Hypothalamus (tissue), 51 donors: Measurements from ENCODE around the gene TBX20.

Experiments
- DNase-seq, 51 donors: peaks; one replicate each; lab custom pipeline; 2025; lab: John Stamatoyannopoulos, UW

TBX20 gene, protein sequence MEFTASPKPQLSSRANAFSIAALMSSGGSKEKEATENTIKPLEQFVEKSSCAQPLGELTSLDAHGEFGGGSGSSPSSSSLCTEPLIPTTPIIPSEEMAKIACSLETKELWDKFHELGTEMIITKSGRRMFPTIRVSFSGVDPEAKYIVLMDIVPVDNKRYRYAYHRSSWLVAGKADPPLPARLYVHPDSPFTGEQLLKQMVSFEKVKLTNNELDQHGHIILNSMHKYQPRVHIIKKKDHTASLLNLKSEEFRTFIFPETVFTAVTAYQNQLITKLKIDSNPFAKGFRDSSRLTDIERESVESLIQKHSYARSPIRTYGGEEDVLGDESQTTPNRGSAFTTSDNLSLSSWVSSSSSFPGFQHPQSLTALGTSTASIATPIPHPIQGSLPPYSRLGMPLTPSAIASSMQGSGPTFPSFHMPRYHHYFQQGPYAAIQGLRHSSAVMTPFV

DNA sequence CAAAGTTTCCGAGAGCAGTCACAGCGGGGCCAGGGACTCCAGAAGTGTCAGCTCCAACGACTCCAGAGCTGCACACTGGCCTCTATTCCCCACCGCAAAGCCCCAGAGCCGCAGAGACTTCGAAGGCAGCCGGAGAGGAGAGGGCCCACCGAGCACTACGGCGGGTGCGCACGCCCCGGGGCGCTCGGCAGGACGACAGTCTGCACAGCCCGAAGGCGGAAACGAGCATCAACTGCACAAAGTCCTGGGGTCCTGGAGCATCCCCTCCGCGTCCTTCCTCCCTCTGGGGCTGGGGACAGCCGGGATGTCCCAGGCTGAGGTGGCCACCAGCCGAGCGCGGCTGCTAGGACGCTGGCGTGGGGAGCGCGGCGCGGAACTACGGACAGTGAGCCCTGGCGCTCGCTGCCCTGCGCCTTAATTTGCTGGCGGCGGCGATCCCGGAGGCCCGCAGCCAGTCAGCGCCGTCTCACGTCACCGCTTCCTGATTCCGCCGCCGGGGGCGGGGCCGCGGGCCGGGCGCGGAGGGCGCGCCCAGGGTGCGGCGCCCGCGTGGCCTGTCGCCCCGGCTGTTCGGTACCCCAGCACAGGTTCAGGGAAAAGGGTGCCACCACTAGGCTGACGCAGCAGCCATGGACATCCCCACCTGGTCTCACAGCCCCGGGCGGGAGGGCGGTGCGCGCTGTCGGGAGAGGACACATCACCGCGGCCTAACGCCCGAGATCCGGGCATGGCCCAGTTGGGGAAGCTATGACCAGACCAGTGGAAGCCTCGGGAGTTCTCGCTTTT lies at the start of gene TBX20:
TBX20 (minus strand) TSS at position 391 of the 786 bp plus-strand sequence. CDS start 480 bp downstream, outside the sequence.
- DNase-seq, result no peak

DNA sequence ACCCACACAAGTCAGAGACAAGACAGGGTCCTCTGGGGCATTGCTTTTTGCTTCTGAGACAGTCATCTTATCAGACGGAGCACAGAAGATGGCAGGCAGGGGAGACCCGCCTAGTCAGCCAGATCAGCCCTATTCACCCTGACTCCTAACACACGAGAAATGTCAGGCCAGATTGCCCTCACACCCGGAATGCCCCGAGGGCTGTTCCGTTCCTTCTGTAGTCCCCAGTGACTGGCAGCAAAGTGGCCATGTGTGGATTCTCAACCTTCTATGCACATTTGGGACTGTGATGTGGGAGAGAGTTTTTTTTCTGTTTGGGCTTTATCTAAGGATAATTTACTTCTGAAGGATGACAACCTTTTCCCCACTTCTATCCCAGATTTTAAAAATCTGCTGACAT lies 35.5 kb upstream of the TBX20 start:
- no peak for DNase-seq

DNA sequence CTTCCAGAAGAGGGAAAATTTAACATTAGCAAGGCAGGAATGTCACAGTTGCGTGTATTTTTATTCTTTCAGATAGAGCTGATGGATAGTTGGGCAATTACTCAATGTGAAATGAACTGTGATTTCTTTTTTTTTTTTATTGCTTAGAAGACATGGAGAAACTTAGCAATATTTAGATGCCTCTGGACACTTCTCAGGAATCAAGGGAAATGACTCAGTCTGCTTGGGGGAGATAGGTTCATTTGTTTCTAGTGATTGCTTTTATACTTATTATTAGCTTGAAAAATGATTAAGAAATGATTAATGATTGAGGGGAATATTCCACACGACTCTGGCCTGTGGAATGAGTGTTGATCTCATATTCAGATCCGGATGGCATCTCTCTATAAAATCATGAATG lies 33.1 kb upstream of the TBX20 start:
- no peak for DNase-seq

DNA sequence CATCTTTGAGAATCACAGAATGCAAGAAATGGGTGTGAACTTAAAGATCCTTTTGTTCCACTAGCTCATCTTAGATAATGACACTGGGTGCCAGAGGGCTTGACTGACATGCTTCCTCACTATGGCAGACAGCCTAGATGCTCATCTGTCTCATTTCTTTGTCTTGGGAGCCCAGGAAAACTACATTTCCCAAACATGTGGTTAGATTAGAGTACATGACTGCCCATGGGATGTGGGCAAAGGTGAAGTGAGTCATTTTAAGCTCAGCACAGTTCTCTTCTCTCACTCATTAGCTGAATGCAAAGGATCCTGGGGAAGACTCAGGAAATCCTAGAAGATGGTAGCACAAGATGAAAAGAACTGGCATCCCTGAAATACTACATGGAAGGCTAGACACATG lies 32.5 kb upstream of the TBX20 start:
- DNase-seq, result no peak

DNA sequence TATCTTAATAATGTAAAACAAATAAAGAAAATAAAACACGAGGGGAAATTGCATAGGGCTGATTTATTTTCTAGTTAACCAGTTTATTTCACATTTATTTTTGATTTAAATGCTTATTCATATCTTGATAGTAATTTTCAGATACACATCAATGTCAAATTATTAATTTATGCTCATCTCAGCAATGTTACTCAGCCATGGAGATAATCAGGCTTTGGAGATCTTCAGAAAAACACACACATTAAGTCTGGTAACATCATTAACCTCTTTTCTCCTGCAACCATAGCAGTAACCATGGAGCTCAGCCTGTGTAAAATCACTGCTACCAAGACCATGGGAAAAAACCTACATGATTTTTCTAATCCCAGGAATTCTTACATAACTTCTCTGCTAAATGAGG lies 31.9 kb upstream of the TBX20 start:
- DNase-seq, result no peak

DNA sequence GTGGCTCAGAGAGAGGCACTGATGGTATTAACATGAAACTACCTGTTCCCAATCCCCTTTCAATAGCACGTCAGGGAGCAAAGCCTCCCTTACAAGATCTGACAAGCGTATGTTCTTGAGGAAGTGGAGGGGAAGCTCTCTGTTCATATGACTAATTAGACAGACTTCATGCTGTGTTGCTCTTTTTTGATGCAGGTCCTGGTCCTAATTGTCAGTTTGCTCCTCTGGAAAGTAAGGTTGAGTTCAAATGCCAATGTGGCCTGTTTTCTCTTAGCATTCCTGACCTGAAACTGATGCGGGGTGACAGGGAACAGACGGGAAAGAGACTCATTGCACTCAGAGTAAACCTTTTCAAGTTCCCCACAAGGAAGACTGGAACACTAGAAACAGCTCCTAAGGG lies 27.0 kb upstream of the TBX20 start:
- no peak for DNase-seq

DNA sequence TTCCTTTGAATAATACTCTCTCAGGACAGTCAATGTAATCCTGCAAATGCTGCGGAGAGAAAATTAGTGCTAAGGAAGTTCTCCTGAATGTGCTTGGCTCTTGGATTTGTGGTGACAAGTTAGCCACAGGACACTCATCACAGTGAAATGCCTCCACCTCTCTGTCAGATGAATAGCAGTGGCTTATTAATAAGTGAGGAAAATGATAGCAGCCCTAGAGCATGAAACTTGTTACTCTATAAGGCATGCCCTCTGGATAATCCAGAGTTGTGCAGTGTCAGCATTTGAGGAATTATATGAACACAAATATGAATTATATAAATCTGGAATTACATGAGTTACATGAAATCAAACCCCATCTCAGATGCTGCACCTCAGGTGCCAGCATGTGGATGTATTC lies 23.5 kb upstream of the TBX20 start:
- no peak for DNase-seq

DNA sequence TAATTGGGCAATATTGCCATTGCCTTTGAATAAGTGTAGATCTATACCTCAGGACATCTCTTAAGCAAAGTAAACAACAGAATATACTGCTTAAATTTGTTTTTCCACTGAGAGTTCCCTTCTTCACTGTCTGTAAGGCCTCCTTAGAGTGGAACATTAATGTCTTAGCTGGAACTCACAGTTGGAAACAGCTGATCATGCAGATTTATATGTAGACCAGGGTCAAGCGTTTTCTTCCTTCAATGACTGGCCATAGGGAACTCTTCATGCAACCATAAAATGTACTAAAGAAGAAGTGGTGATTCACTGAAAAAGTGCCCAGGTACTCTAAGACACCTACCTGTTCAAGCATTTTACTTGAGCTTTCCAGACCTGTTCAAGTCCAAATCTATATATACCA lies 18.3 kb upstream of the TBX20 start:
- DNase-seq, result no peak

DNA sequence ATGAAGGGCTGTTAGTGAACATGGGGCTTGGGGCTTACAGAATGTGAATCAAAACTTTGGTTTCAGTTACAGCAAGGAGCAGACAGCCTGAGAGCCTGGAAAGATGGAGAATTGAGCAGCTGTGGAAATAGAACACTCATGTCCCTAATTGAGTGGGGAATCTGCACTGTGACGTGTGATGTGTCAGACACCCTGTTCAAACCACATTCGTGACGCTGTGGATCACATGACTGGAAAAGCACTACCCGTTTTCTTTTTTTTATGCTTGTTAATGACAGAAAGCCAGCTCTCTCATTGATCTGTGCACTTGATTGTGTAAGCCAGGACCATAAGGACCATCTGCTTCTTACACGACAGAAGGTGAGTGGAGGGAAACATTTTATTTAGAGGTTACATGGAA lies 15.1 kb upstream of the TBX20 start:
- no peak for DNase-seq

DNA sequence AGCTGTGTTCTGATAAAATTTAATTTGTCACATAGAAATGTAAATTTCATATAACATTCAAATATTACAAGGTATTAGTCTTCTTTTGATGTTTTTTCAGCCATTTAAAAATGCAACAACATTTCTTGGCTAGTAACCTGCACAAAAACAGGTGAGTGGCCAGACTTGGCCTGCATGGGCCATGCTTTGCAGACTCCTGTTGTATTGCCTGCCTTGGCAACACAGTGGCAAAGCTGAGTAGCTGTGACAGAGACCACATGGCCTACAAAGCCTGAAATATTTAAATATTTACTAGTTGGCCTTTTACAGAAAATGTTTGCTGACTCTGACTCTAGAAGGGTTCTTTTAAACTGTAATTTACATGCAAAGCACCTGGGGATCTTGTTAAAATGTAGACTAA lies 13.5 kb upstream of the TBX20 start:
- DNase-seq, result no peak

DNA sequence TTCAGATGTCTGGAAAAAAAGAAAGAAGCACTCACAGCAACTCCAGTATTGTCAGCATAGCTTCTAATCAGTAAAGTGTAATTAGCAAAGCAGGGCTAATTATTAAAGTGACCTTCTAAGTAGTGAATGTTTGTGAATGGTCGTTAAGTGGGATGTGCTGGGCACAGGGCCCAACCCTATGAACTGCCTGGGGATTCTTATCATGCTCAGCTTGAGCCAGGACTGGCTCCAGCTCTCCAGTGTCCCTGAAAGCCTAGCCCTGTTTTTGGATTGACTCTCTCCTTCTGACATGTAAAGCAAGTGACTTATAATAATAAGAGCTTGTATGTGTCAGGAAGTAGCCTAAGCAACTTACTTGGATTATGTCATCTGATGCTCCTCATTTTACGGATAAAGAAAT lies 9.5 kb upstream of the TBX20 start:
- no peak for DNase-seq

DNA sequence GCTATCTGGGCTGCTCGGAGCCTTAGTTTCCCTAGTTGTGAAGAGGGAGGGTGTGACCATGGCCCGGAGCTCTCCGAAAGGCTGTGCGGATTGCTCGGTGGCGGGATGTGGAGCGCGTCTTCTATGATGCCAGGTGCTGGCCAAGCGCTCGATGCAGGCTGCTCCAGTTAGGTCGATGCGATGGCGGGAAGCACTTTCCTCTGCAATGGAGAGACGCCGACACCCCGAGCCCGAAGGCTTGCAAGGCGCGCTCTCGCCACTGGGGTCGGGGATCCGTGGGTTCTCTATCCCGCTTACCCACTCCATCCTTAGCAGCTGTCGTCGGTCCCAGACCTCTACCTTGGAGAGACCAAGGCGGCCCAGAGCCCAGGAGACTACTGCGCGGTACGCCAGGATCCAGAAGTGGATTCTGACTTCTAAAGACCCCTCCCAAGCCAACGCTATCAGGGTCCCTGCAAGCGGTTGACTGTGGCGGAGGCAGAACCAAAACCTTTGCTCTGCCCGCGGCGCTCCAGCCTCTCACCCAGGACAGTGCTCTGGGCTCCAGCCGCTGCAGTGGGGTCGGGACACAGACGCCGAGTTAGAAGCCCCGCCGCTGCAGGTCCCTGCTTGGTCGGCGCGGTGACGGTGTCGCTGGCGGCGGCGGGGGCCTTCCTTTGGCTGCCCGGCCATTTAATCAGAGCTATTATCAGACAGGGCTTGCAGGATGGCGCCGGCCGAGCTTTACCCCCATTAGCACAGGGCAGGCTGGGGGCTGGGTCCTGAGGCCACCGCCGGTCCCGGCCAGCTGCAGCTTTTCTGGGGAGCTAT lies 7.8 kb upstream of the TBX20 start:
- no peak for DNase-seq

DNA sequence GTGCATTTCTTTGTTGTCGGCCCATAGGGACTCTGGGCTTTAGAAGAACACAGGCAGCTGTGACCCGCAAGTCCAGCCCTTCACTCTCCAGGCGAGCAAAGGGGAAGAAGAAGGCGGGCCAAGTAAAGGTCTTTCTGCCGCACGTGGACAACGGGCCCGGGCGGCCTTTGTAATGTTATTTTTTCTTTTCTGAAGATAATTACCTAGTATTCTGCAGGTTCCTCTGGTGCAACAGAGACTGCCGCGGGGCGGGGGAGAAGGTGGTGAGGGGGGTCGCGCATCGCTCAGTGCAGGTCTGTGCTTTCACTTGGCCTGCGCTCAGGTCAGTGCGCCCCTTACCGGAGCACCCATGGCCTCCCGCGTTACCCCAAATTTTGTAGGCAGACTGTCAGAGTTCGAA lies 7.1 kb upstream of the TBX20 start:
- no peak for DNase-seq

DNA sequence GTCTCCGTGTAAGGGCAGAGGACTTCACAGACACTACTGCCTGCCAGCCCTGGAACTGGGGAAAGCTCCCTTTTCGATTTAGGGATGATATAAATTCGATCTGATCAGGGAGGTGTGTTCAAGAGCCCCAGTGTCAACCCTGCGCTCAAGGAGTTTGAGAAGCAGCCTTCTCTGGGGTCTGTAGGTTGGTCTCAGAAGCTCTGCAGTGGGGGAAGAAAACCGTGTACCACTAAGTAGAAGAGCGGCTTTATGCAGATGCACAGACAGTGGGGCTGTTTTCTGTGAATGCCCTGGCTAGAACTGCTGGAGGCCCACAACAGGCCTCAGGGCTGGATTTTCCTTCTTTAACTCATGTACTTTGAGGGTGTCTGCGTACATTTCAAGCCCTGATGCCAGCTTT lies 6.3 kb upstream of the TBX20 start:
- DNase-seq, result no peak

DNA sequence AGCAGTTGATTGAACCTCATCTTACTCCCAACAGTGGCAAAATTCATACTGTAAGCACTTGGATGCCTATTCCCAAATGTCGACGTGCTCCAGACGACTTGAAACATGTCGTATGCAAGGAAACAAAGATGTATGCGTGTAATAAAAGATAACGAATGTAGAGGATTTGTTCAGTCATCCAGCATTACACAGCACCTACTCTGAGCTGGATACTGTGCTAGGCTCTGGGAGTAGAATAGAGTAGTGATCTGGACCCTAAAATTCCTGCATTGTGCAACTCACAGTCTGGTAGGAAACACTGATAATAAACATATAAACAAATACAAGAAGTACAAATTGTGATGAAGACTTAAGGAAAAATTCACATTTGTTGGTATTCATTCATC lies 5.6 kb upstream of the TBX20 start:
- DNase-seq, result no peak

DNA sequence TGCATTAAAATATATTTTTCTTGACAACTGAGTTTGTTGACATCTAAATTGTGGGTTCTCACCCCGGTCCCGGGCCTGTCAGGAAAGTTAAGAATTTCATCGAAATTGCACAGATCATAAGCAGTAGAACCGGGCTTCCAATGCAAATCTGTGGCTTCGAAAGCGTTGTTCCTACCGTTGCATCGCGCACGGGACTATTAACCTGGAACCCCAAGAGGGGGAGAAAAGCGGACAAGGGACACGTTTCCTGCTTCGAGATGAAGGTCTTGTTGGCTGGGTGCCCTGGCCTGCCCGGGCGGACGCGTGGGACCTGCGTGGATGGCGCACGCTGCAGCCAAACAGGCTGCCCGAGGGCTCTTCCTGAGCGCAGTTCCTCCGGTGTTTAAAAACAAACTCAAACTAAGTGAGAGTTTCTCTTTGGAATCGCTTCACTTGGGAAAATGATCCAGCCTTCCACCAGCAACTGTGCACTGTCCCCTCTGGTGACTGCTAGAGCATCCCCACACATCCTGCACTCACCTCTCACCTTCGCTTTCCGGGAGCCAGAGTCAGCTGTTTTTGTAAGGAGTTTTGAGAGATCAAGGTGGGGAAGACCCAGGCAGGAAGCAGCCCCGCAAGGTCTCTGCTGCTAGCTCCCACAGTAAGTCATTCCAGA lies 5.1 kb upstream of the TBX20 start:
- DNase-seq, result no peak

DNA sequence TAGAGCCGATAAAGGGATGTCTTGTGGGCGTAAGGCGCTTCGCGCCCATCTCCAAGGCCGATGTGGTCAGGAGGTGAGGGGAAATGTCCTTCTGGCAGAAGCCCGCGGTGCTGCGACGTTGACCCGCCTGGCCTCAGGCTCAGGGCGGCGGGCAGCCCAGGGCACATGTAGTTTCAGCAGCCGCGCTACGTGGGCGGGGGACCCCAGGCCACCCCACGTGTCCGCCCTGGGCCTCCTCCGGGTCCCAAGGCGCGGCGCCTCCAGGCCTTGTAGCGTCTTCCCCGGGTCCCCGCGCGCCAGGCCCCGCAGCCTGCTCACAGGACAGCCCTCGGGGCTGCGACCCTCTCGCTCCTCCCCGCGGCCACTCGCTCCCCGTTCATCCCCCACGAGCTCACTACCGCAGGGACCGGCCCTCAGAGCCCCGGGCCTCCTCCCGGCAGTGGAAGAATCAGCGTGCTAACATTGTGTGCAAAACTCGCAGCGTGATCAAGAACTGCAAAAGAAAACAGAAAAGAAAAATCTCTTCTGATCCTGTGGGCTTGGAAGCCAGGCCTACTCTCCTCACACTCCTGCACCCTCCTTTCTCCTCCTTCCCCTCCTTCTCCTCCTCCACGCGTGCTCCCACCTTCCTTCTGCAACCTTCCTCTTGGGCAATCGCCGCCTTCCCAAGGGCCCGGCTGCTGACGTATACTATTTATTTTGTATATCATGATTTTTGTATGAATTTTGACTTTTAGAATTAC lies 4.4 kb upstream of the TBX20 start:
- DNase-seq, result no peak

DNA sequence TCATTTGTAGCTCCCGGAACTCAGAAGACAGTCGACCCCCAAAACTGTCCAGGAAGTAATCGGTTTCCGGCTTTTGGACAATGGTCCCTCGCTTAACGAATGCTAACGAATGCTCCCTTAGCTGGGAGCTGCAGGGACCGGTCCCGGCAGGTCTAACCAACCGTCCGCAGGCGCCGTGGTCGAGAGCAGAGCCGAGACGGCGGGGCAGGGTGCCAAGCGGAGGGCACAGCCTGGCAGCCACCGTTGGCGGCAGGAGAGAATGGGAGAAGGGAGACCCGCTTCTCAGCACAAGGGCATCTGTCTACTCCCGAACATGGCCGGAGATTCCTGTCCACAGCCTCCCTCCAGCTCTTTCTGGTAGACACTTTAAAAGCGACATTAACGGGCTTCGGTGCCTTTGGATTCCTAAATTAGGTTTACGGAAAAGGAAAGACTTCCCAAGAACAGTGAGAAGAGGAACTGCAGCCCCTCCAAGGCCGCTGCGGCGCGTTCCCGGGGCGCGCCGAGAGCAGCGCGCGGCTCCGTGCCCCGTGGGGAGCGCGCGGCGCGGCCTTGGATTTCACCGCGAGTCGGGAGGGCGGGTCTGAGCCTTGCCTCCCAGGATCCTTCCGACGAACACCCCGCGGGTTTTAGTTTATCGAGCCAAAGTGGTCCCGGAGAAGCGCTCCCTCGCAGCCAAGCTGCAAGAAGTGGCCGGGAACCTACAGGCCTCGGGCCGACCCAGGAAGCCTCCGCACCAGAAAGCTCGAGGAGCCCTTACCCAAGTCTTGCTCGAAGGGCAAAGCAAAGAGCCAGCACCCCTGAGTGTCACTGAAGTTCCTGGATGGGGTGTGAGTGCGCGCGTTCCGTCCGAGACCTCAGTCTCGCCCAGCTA lies 3.6 kb upstream of the TBX20 start:
- no peak for DNase-seq
